ENCODE measurements around the gene CYP4A22.
"Not testable (repeated sequence)": the region's sequence is repeated elsewhere in the genome, so short reads cannot be mapped to it uniquely, and the experiment has no call there.

The CYP4A22 gene

DNA sequence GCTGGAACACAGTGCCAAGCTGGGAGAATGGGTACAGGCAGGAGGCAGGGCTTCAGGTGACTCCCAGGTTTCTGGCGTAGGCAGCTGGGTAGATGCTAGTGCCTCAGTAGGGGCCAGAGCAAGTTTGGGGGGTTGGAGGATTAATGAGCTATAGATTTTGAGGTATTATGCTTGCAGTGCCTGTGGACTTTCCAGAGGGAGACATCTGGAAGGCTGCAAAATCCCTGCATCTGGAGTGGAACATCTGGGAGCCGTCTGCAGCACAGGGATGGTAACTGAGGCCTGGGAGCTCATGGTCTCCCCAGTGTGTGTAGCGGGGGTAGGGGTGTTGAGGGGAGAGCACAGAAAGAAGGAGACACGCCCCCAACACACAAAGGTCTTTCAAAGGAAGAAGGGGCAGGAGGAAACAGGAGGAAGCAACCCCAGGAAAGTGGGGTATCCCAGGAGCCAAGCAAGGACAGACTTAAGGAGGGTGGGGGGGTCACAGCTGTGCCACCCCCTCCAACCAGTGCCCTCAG lies 54.8 kb downstream of the CYP4A22 start:
- TF ChIP-seq, protein P1, sequence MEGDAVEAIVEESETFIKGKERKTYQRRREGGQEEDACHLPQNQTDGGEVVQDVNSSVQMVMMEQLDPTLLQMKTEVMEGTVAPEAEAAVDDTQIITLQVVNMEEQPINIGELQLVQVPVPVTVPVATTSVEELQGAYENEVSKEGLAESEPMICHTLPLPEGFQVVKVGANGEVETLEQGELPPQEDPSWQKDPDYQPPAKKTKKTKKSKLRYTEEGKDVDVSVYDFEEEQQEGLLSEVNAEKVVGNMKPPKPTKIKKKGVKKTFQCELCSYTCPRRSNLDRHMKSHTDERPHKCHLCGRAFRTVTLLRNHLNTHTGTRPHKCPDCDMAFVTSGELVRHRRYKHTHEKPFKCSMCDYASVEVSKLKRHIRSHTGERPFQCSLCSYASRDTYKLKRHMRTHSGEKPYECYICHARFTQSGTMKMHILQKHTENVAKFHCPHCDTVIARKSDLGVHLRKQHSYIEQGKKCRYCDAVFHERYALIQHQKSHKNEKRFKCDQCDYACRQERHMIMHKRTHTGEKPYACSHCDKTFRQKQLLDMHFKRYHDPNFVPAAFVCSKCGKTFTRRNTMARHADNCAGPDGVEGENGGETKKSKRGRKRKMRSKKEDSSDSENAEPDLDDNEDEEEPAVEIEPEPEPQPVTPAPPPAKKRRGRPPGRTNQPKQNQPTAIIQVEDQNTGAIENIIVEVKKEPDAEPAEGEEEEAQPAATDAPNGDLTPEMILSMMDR (conservative IDR thresholded peaks at IDR 0.05; ENCODE audit: low read length) = no peak
- H3K4me3 ChIP-seq (ENCODE audit: low read length) = no peak overlapping the region
- DNase-seq (ENCODE audit: low read depth) = no peak

DNA sequence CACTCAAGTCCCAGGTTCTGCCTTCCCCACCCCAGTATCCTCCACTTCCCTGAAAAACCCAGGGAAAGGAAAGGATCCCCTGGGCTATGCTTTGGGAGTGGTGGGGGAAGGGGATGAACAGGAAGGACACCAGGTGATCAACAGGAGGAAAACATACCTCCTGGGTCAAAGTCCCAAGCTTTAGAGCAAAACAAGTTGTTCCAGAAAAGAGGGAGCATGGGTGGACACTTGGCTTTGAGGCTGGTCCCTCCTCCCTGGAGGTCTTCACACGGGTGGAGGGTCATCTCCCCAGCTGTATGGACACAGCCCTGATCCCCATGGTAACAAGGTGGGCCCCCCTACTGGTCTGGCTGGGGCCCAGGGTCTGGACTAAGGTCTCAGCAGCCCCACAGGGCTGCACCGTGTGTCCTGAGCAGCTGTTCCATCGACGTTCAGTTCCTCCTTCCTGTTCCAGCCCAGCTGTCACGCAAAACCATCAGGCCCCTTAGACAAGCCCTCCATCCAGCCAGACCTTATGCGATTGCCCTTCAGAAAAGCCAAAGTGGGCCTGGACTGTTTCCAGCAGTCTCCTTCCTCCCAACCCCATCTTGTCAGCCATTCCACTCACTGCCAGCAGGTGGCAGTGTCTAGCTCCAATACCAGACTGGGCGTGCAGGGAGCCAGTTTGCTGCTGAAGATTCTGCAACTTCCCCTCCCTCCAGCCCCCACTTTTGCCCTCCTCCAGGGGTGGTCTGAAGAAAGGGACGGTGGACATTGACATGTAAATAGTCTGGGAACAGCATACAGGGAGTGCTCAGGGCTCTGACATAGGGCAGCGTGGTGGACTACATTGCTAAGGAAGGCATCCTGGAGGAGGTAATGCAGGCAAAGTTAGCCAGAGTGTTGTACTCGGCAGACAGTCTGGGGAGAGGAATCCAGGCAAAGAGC lies 55.5 kb downstream of the CYP4A22 start:
- TF ChIP-seq, protein P1 (conservative IDR thresholded peaks at IDR 0.05; ENCODE audit: low read length) = peak; percentile 98
- DNase-seq (ENCODE audit: low read depth) = peak; percentile 50
- H3K4me3 ChIP-seq (ENCODE audit: low read length) = no peak overlapping the region

DNA sequence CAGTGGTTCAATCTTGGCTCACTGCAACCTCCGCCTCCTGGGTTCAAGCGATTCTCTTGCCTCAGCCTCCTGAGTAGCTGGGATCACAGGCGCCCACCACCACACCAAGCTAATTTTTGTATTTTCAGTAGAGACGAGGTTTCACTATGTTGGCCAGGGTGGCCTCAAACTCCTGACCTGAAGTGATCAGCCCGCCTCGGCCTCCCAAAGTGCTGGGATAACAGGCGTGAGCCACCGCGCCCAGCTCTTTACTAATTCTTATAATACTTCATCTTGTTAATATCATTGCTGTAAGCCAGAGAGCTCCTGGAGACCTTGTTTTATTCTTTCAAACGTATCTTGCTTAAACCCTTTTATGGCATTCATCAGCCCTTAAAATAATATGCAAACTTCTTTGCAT lies 56.3 kb downstream of the CYP4A22 start:
- DNase-seq (ENCODE audit: low read depth); H3K4me3 ChIP-seq (ENCODE audit: low read length): not testable (repeated sequence)

DNA sequence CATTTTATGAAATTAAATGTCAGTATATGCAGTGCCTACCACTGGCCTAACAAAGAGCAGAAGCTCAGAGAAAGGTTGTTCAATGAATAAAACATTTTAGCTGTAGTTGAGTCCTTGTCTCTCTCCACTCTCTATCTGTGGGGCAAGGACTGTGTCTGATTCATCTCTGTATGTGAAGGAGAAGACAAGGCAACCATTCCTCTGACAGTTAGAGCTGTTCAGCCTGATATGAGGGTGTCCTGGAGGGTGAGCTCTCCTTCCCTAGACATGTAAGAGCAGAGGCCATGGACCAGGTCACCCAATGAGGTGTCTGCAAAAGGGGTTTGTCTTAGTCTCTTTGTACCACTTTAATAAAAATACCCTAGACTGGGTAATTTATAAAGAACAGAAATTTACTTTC lies 57.1 kb downstream of the CYP4A22 start:
- no peak for DNase-seq (ENCODE audit: low read depth)
- H3K4me3 ChIP-seq (ENCODE audit: low read length) = no peak overlapping the region
- TF ChIP-seq, protein P1 (conservative IDR thresholded peaks at IDR 0.05; ENCODE audit: low read length) = no peak

DNA sequence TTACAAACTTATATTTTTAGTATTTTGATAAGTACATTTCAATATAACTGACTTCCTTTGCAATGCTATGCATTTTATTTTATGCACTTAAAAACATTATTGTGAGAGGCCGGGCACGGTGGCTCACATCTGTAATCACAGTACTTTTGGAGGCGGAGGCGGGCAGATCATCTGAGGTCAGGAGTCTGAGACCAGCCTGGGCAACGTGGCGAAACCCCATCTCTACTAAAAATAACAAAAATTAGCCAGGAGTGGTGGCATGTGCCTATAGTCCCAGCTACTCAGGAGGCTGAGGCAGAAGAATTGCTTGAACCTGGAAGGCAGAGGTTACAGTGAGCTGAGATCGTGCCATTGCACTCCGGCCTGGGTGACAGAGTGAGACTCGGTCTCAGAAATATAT lies 58.7 kb downstream of the CYP4A22 start:
- not testable (repeated sequence) for H3K4me3 ChIP-seq (ENCODE audit: low read length); DNase-seq (ENCODE audit: low read depth)

DNA sequence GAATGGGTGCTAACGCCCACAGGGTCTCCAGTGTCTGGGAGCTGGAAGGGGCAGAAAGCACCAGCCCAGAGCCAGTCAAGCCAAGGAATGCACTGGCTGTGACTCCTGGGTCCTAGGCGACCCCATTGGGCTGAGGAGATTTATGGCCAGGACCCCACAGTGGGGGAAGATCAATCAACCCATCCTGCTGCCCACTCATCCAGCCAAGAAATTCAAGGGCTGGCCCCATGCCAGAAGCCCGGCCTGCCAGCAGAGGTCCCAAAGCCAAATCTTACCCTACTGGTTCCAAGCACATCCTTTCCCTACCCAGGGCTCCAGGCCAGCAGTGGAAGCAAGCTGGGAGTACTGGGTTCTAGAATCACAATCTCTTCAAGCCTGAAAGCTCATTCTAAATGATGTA lies 59.4 kb downstream of the CYP4A22 start:
- DNase-seq (ENCODE audit: low read depth) = no peak
- TF ChIP-seq, protein P1 (conservative IDR thresholded peaks at IDR 0.05; ENCODE audit: low read length) = no peak
- H3K4me3 ChIP-seq (ENCODE audit: low read length) = no peak overlapping the region

DNA sequence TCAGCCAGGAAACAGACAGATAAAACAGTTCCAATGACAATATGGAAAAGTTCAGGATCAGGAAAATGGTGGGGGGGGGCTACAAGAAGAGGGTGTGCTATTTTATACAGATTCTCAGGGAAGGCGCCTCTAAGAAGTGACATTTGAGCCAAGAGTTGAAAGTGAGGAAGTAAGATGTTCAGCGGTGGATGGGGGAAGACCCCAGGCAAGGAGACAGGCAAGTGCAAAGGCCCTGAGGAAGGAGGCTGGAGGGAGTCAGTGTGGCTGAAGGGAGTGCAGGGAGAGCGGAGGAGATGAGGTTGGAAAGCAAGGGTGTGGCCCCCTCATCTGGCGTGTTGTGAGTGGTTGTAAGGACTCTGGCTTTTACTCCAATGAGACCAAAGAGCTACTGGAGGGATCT lies 61.0 kb downstream of the CYP4A22 start:
- no peak overlapping the region for H3K4me3 ChIP-seq (ENCODE audit: low read length)
- DNase-seq (ENCODE audit: low read depth) = no peak
- TF ChIP-seq, protein P1 (conservative IDR thresholded peaks at IDR 0.05; ENCODE audit: low read length) = no peak
